ENCODE results near the gene TREML4. TPM values are rescaled to one million over a fixed set of nuclear protein-coding genes. Genes with fewer than 3 reads are reported as not detected.

Gene TREML4
- total and polyA plus RNA-seq, 9 of the 15 experiments (the other 6 are each of a cell fraction or from before 2014, with no cell fraction given) = not detected

DNA sequence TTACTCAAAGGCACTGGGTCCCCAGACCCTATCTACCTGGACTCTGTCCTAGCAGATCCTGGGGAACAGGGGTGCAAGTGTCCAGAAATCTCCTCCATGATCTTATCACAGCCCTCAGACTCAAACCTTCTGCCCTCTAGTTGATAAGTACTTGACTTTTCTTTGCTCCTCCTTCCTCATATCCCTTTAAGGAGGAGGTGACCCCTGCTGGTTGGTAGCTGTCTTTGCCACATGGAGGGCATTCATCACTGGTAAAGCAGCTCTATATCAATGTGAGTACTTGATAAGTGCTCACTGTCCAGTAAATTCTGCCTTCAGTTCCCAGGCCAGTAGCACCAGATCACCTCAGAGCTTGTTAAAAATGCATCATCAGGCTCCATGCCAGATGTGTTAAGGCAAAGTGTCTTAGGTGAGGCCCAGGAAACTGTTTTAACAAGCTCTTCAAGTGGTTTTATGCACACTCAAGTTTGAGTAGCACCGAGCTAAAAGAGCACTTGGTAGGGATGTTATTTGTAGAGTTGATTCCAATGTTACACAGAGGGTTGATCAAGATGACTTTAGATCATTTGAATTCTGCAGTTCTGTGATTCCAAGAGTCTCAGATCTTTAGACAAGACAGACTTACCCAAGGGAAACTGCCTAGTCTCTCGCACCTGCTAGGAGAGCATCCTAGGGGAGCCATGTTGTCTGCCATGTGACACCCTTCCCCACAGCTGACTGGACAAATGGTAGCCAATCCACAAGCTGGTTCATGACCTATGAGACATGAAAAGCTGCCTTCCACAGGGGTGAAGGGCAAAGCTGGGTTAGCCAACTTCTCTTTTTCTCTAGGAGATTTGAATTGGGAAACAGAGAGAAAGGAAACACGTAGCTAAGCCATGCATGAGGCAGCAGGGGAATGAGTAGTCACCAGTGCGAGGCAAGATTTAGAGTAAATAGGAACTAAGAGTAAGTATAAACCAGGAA is 45.8 kb upstream of the TREML4 start (continued):
- TF ChIP-seq, protein P1, sequence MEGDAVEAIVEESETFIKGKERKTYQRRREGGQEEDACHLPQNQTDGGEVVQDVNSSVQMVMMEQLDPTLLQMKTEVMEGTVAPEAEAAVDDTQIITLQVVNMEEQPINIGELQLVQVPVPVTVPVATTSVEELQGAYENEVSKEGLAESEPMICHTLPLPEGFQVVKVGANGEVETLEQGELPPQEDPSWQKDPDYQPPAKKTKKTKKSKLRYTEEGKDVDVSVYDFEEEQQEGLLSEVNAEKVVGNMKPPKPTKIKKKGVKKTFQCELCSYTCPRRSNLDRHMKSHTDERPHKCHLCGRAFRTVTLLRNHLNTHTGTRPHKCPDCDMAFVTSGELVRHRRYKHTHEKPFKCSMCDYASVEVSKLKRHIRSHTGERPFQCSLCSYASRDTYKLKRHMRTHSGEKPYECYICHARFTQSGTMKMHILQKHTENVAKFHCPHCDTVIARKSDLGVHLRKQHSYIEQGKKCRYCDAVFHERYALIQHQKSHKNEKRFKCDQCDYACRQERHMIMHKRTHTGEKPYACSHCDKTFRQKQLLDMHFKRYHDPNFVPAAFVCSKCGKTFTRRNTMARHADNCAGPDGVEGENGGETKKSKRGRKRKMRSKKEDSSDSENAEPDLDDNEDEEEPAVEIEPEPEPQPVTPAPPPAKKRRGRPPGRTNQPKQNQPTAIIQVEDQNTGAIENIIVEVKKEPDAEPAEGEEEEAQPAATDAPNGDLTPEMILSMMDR (IDR thresholded peaks at IDR 0.05 in 2 of 3, conservative IDR thresholded peaks at IDR 0.05 in 1 of 3; ENCODE audit: insufficient read depth in 2 of 3, low read depth in 1 of 3, low read length in 3 of 3) = peak; percentile 77 to 83 (median 80)
- TF ChIP-seq ZNF354B (CRISPR knock-in tag; IDR thresholded peaks at IDR 0.05) = no peak
- no peak for TF ChIP-seq RB1 (IDR thresholded peaks at IDR 0.05; ENCODE audit: low read depth)
- TF ChIP-seq KLF16 (IDR thresholded peaks at IDR 0.05) = 0 out of 2 replicates have a peak, but pooled peaks have one; percentile 40

DNA sequence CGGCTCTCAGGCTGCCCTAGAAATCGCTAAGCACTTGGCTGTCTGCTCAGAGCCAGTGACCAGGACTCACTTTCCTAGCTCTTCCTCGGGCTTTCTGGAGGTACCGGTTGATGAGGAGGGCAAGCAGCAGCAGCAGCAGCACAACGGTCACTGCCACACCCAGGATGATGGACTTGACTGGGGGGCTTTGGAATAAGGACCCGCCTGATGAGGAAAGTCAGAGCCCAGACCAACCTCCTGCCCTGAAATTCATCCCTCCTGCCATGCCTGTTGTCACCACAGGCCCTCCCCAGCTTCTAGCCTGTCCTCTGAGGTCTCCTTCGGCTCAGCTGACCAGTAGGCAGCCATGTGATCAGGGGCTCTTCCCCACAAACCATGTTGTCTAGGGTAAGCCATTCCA is 43.4 kb upstream of the TREML4 start:
- Histone ChIP-seq H3K79me2 (ENCODE audit: control insufficient read depth, insufficient read depth, low read length) (no peaks in the 10 kb centered on the region), H3K27ac (ENCODE audit: extremely low read depth, low read depth, low read length) (no peak overlapping the region), H3K36me3 (ENCODE audit: control insufficient read depth, insufficient read depth, low read length) (no peaks in the 10 kb centered on the region), H3K27me3 (ENCODE audit: control insufficient read depth in 2 of 2, insufficient read depth in 2 of 2, low read length in 2 of 2) (peaks cover 4 to 16% of the 10 kb centered on the region in 2 experiments; a peak in 4 of 5 replicates), H3K4me3 (no peak overlapping the region), H3K9me1 (ENCODE audit: control insufficient read depth, insufficient read depth, low read length) (no peaks in the 10 kb centered on the region), H2AFZ (ENCODE audit: low read depth, low read length) (no peak overlapping the region), H3K4me2 (ENCODE audit: insufficient read depth, low read length) (no peak overlapping the region), H3K4me1 (replicated peaks in 1 of 2; ENCODE audit: control insufficient read depth in 2 of 2, insufficient read depth in 2 of 2, low read length in 2 of 2) (peaks cover 0 to 4% of the 10 kb centered on the region in 2 experiments; a peak in 2 of 5 replicates), H3K9me3 (replicated peaks; ENCODE audit: control insufficient read depth, insufficient read depth, low read depth, low read length) (no peaks in the 10 kb centered on the region), H3K9ac (ENCODE audit: insufficient read depth in 1 of 2, low read depth in 2 of 2, low read length in 2 of 2) (no peak overlapping the region), H4K20me1 (replicated peaks; ENCODE audit: control insufficient read depth, insufficient read depth, low read length) (no peaks in the 10 kb centered on the region; the same call in 1 of the 2 replicates)
- no peak for FAIRE-seq
- ChIA-PET CTCF (ENCODE audit: low intra/inter-chr PET ratio) (no interaction called here), POLR2A (interaction anchor here (0.8 kb wide), 1 partner anchor 82 kb away, joined by 6 read pairs; no protein-coding TSS in a partner anchor)
- no peak for DNase-seq (ENCODE audit: extremely low read depth in 1 of 4, low spot score in 3 of 4)
- BruUV-seq (replicated peaks) = no TSS peak
- in situ Hi-C loops (cut with MboI) (no loop called here), intact Hi-C loops (cut with micrococcal nuclease) (loop anchor here (5.0 kb wide), 1 partner anchor 92 kb away; no protein-coding TSS in a partner anchor)
- 4% methylated on average over 7 of the region's 7 CpGs for WGBS (ENCODE audit: insufficient coverage, low coverage, missing lambda C conversion rate)
- no peak for ATAC-seq
- TF ChIP-seq HNRNPL (IDR thresholded peaks at IDR 0.05; ENCODE audit: low read depth, low read length) (no peak), FOS (IDR thresholded peaks at IDR 0.05; ENCODE audit: extremely low read depth, insufficient read length) (no peak), CHD4 (IDR thresholded peaks at IDR 0.05; ENCODE audit: insufficient read depth, insufficient replicate concordance, low read depth, low read length, poor library complexity, severe bottlenecking) (no peak), PATZ1 (CRISPR knock-in tag; IDR thresholded peaks at IDR 0.05; ENCODE audit: borderline replicate concordance) (no peak)
- TF ChIP-seq, protein P2, sequence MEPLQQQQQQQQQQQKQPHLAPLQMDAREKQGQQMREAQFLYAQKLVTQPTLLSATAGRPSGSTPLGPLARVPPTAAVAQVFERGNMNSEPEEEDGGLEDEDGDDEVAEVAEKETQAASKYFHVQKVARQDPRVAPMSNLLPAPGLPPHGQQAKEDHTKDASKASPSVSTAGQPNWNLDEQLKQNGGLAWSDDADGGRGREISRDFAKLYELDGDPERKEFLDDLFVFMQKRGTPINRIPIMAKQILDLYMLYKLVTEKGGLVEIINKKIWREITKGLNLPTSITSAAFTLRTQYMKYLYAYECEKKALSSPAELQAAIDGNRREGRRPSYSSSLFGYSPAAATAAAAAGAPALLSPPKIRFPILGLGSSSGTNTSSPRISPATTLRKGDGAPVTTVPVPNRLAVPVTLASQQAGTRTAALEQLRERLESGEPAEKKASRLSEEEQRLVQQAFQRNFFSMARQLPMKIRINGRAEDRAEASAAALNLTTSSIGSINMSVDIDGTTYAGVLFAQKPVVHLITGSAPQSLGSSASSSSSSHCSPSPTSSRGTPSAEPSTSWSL (CRISPR knock-in tag; IDR thresholded peaks at IDR 0.05; ENCODE audit: borderline replicate concordance) = no peak
- TF ChIP-seq, protein P3, sequence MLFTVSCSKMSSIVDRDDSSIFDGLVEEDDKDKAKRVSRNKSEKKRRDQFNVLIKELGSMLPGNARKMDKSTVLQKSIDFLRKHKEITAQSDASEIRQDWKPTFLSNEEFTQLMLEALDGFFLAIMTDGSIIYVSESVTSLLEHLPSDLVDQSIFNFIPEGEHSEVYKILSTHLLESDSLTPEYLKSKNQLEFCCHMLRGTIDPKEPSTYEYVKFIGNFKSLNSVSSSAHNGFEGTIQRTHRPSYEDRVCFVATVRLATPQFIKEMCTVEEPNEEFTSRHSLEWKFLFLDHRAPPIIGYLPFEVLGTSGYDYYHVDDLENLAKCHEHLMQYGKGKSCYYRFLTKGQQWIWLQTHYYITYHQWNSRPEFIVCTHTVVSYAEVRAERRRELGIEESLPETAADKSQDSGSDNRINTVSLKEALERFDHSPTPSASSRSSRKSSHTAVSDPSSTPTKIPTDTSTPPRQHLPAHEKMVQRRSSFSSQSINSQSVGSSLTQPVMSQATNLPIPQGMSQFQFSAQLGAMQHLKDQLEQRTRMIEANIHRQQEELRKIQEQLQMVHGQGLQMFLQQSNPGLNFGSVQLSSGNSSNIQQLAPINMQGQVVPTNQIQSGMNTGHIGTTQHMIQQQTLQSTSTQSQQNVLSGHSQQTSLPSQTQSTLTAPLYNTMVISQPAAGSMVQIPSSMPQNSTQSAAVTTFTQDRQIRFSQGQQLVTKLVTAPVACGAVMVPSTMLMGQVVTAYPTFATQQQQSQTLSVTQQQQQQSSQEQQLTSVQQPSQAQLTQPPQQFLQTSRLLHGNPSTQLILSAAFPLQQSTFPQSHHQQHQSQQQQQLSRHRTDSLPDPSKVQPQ (CRISPR knock-in tag; IDR thresholded peaks at IDR 0.05; ENCODE audit: borderline replicate concordance) = no peak
